ENCODE data around the gene DLK2.

DNA sequence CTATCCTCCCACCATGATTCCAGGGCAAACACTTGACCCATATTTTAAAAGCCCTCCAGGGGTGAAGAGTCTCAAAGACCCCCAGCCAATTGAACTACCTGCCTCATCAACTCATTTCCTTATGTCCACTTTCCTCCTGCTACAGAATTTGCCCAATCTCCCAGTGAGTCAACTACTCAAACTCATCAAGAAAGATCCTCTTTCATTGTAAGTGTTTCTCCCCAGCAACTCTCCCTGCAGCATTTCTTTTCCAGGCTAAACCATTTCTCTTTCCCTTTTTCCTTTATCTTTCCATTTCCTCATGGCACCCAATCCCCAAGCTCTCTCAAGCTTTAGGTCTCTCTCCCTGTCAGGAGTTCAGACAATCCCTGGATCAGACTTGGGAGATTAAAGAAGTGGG lies 1.5 kb downstream of the DLK2 start:
- TF ChIP-seq REST (IDR thresholded peaks at IDR 0.05; ENCODE audit: unreplicated experiment) (no peak), CTCF (conservative IDR thresholded peaks at IDR 0.05; ENCODE audit: low read depth in 2 of 2) (no peak), POLR2AphosphoS5 (IDR thresholded peaks at IDR 0.05; ENCODE audit: low read depth) (no peak), ETS1 (IDR thresholded peaks at IDR 0.05) (no peak), NANOG (IDR thresholded peaks at IDR 0.05; ENCODE audit: borderline replicate concordance) (no peak), EZH2phosphoT487 (IDR thresholded peaks at IDR 0.05; ENCODE audit: unreplicated experiment) (no peak), JUNB (IDR thresholded peaks at IDR 0.05; ENCODE audit: unreplicated experiment) (no peak), CREB1 (CRISPR knock-in tag; IDR thresholded peaks at IDR 0.05; ENCODE audit: low read depth) (no peak), STAT1 (IDR thresholded peaks at IDR 0.05; ENCODE audit: unreplicated experiment) (no peak), ZNF331 (CRISPR knock-in tag; IDR thresholded peaks at IDR 0.05; ENCODE audit: low read depth) (no peak)

All from GM23338 (cell line).